ENCODE measurements around the gene SLC30A2. TPM values are rescaled to one million over a fixed set of nuclear protein-coding genes. Genes with fewer than 3 reads are reported as not detected.
A peak's percentile ranks its signal among the peaks of the same experiment; 100 is the strongest.

Gene SLC30A2
- total RNA-seq, 6 donors from 2014 or later, result 0.09 to 0.27 (median 0.15) TPM; not detected in 3

- DNase-seq (no peak), ATAC-seq (ENCODE audit: low FRiP score in 2 of 2) (no peak)
- Histone ChIP-seq H3K9me3 (no peaks in the 10 kb centered on the region), H3K4me1 (peaks cover 4 to 6% (median 5%) of the 10 kb centered on the region in 4 donors), H3K36me3 (no peaks in the 10 kb centered on the region), H3K27me3 (no peaks in the 10 kb centered on the region), H3K27ac (no peak overlapping the region), H3K4me3 (no peak overlapping the region)
- WGBS, 2 donors, result 80 to 83% methylated on average over 4 of the region's 4 CpGs
- TF ChIP-seq POLR2AphosphoS5 (IDR thresholded peaks at IDR 0.05), result no peak
- no peak for TF ChIP-seq EP300 (IDR thresholded peaks at IDR 0.05)
- TF ChIP-seq POLR2A (IDR thresholded peaks at IDR 0.05), result no peak
- no peak for TF ChIP-seq CTCF (IDR thresholded peaks at IDR 0.05)
Measured at GRCh38 chr1:26003262-26003661, 42.7 kb downstream of the SLC30A2 start.

- Histone ChIP-seq H3K27ac (no peak overlapping the region), H3K4me3 (no peak overlapping the region), H3K9me3 (no peaks in the 10 kb centered on the region), H3K36me3 (no peaks in the 10 kb centered on the region), H3K4me1 (peaks cover 15 to 18% (median 16%) of the 10 kb centered on the region in 4 donors), H3K27me3 (no peaks in the 10 kb centered on the region)
- 87 to 92% methylated on average over 9 to 18 of the region's 18 CpGs for WGBS, 2 donors
- TF ChIP-seq CTCF (IDR thresholded peaks at IDR 0.05) (no peak), POLR2A (IDR thresholded peaks at IDR 0.05) (no peak), POLR2AphosphoS5 (IDR thresholded peaks at IDR 0.05) (no peak), EP300 (IDR thresholded peaks at IDR 0.05) (no peak)
- ATAC-seq (ENCODE audit: low FRiP score in 2 of 2) (no peak), DNase-seq (no peak)
Measured at GRCh38 chr1:25999041-25999800, 46.7 kb downstream of the SLC30A2 start.

GRCh38 chr1:25997828-25998761, 47.8 kb downstream of the SLC30A2 start, which contains the start of gene PAFAH2:
Gene PAFAH2, minus strand, starts transcription at chr1:25998063. Its CDS starts 7,247 bp downstream, at chr1:25990816.
- WGBS, 2 donors, result 2% methylated on average over 47 of the region's 47 CpGs
- peak within 1 kb of the TSS; percentile 88 to 93 (median 92) for H3K27ac ChIP-seq
- peaks cover 15 to 18% (median 16%) of the 10 kb centered on the region in 4 donors for H3K4me1 ChIP-seq
- TF ChIP-seq EP300 (IDR thresholded peaks at IDR 0.05) (peak in 1 of 4 donors; percentile 34), POLR2A (IDR thresholded peaks at IDR 0.05) (peak in 2 of 4 donors; percentile 45 to 58), CTCF (IDR thresholded peaks at IDR 0.05) (peak; percentile 91 to 99 (median 99)), POLR2AphosphoS5 (IDR thresholded peaks at IDR 0.05) (peak; percentile 82 to 86)
- no peaks in the 10 kb centered on the region for H3K9me3 ChIP-seq
- no peaks in the 10 kb centered on the region for H3K27me3 ChIP-seq
- no peaks in the 10 kb centered on the region for H3K36me3 ChIP-seq
- DNase-seq, result peak; percentile 94 to 98
- peak; percentile 99 to 100 for ATAC-seq (ENCODE audit: low FRiP score in 2 of 2)
- peak within 1 kb of the TSS; percentile 66 to 75 (median 70) for H3K4me3 ChIP-seq

GRCh38 chr1:25996966-25997827, 48.7 kb downstream of the SLC30A2 start:
- WGBS, 2 donors, result 0 to 4% methylated on average over 13 of the region's 13 CpGs
- Histone ChIP-seq H3K4me3 (peak overlapping the region; percentile 66 to 75 (median 70)), H3K9me3 (no peaks in the 10 kb centered on the region), H3K4me1 (peaks cover 15 to 18% (median 16%) of the 10 kb centered on the region in 4 donors), H3K27ac (peak overlapping the region; percentile 88 to 93 (median 92)), H3K36me3 (no peaks in the 10 kb centered on the region), H3K27me3 (no peaks in the 10 kb centered on the region)
- peak in 1 of 2 donors; percentile 61 for ATAC-seq (ENCODE audit: low FRiP score in 2 of 2)
- TF ChIP-seq CTCF (IDR thresholded peaks at IDR 0.05) (no peak), EP300 (IDR thresholded peaks at IDR 0.05) (no peak), POLR2A (IDR thresholded peaks at IDR 0.05) (peak in 2 of 4 donors; percentile 23 to 54), POLR2AphosphoS5 (IDR thresholded peaks at IDR 0.05) (peak; percentile 42 to 67)
- DNase-seq, result peak; percentile 40 to 74

All from upper lobe of left lung (tissue), 6 donors.